OCI-LY7 (cell line): ENCODE results near the gene WDFY3. TPM values are rescaled to one million over a fixed set of nuclear protein-coding genes. Genes with fewer than 3 reads are reported as not detected.

ENCODE experiments used
- BruUV-seq: library from RNA; stranded (reverse); fragments of 400-500 nt; replicated peaks from 2 replicates; lab custom pipeline; 2021; lab: Mats Ljungman, UMichigan
- CTCF ChIA-PET: fragments of 300-600 bp; sonication (Branson Sonifier 250); formaldehyde crosslinking; loops from one replicate; lab custom pipeline; 2022; ENCODE audit warnings: antibody characterized with exemption; ENCODE audit not compliant: unreplicated experiment; lab: Charles Lee
- POLR2A ChIA-PET: fragments of 300-600 bp; sonication (Branson Sonifier 250); formaldehyde crosslinking; loops from one replicate; lab custom pipeline; 2022; ENCODE audit warnings: antibody characterized with exemption; lab: Charles Lee
- DNase-seq: peaks from one replicate; pipeline ENCODE4 v3.0.0-alpha.2; 2015; ENCODE audit warnings: low spot score
- H2AFZ ChIP-seq: fragments of 200-600 bp; sonication (generic), shearing (Covaris generic); 2 replicates; pipeline ENCODE4 v1.6.1; 2014; ENCODE audit warnings: mild to moderate bottlenecking, antibody characterized with exemption, low read length, moderate library complexity
- H3K27ac ChIP-seq: fragments of 200-600 bp; sonication (generic); 2 replicates; pipeline ENCODE4 v1.5.1; 2014; ENCODE audit warnings: mixed run types, low read depth, mild to moderate bottlenecking, moderate library complexity, low read length, inconsistent platforms; ENCODE audit not compliant: poor library complexity, severe bottlenecking
- H3K36me3 ChIP-seq: fragments of 200-600 bp; sonication (generic); 2 replicates; pipeline ENCODE4 v1.6.1; 2014; ENCODE audit warnings: mild to moderate bottlenecking, antibody characterized with exemption, low read length, moderate library complexity, mixed read lengths; ENCODE audit not compliant: insufficient read depth
- H3K4me1 ChIP-seq: fragments of 200-600 bp; sonication (generic); 2 replicates; pipeline ENCODE4 v1.5.1; 2014; ENCODE audit warnings: mild to moderate bottlenecking, low read length; ENCODE audit not compliant: insufficient read depth, poor library complexity, severe bottlenecking
- H3K4me2 ChIP-seq: fragments of 200-600 bp; sonication (generic); 2 replicates; pipeline ENCODE4 v1.6.1; 2014; ENCODE audit warnings: mild to moderate bottlenecking, low read length
- H3K4me3 ChIP-seq: fragments of 200-600 bp; sonication (generic); 2 replicates; pipeline ENCODE4 v1.5.1; 2014; ENCODE audit warnings: mild to moderate bottlenecking, low read depth, low read length; ENCODE audit not compliant: poor library complexity, severe bottlenecking
- H3K79me2 ChIP-seq: fragments of 200-600 bp; sonication (generic); 2 replicates; pipeline ENCODE4 v1.6.1; 2016; ENCODE audit warnings: low read depth, mild to moderate bottlenecking, low read length, moderate library complexity, mixed read lengths; ENCODE audit not compliant: insufficient read depth
- H3K9me2 ChIP-seq: fragments of 200-600 bp; sonication (generic); 2 replicates; pipeline ENCODE4 v1.6.1; 2016; ENCODE audit warnings: mild to moderate bottlenecking, low read length, mixed read lengths; ENCODE audit not compliant: insufficient read depth
- H3K9me3 ChIP-seq: fragments of 200-600 bp; sonication (generic); 2 replicates; pipeline ENCODE4 v1.6.1; 2014; ENCODE audit warnings: mild to moderate bottlenecking, mixed run types, low read length, mixed read lengths
- H4K20me1 ChIP-seq: fragments of 200-600 bp; sonication (generic); 2 replicates; pipeline ENCODE4 v1.6.1; 2014; ENCODE audit warnings: mild to moderate bottlenecking, antibody characterized with exemption, low read length, moderate library complexity, mixed read lengths; ENCODE audit not compliant: insufficient read depth
- CTCF ChIP-seq: fragments of 200-600 bp; sonication (generic); conservative IDR thresholded peaks from 2 replicates; pipeline ENCODE4 v1.5.1; 2014; ENCODE audit warnings: mild to moderate bottlenecking, antibody characterized with exemption, low read length, moderate library complexity, mixed read lengths
- EZH2phosphoT487 ChIP-seq: fragments of 200-600 bp; sonication (generic); IDR thresholded peaks from 2 replicates; pipeline ENCODE4 v1.6.1; 2018; ENCODE audit warnings: low read depth, borderline replicate concordance, mild to moderate bottlenecking, mixed run types, antibody characterized with exemption, low read length, moderate library complexity, mixed read lengths
- intact Hi-C: fragments of 100-400 bp; cut with micrococcal nuclease; formaldehyde crosslinking; loops from one replicate; pipeline ENCODE4 v1.10.0; 2022; ENCODE audit not compliant: unreplicated experiment
- total RNA-seq, 2 experiments: library from RNA; depleted of rRNA in 1 of 2; stranded (reverse); fragments of >200 nt in 1 of 2; shearing (Covaris generic) in 1 of 2; gene quantifications; 2 replicates each; pipeline ENCODE4 v1.2.3, GENCODE V29; 2014 to 2022

Gene WDFY3
- total RNA-seq, 2 experiments from 2014 or later = not detected

- Histone ChIP-seq H4K20me1 (no peaks in the 10 kb centered on the region), H3K27ac (no peak overlapping the region), H3K9me2 (no peaks in the 10 kb centered on the region), H2AFZ (no peak overlapping the region), H3K4me2 (no peak overlapping the region), H3K4me3 (no peak overlapping the region), H3K9me3 (no peaks in the 10 kb centered on the region), H3K79me2 (no peaks in the 10 kb centered on the region), H3K4me1 (no peaks in the 10 kb centered on the region), H3K36me3 (no peaks in the 10 kb centered on the region)
- DNase-seq = no peak
- TF ChIP-seq CTCF = no peak
- TF ChIP-seq EZH2phosphoT487 = no peak
- no TSS peak for BruUV-seq
- CTCF ChIA-PET = no interaction called here
- POLR2A ChIA-PET = no interaction called here
- intact Hi-C loops = loop anchor here (5.0 kb wide), 1 partner anchor 221 kb away; no protein-coding TSS in a partner anchor
These were observed 214.8 kb downstream of the WDFY3 start for GRCh38 chr4:84751707-84752106.

- CTCF ChIA-PET = no interaction called here
- Histone ChIP-seq H4K20me1 (no peaks in the 10 kb centered on the region), H3K79me2 (no peaks in the 10 kb centered on the region), H3K36me3 (no peaks in the 10 kb centered on the region), H3K9me3 (no peaks in the 10 kb centered on the region), H3K4me2 (no peak overlapping the region), H2AFZ (no peak overlapping the region), H3K9me2 (no peaks in the 10 kb centered on the region), H3K4me1 (no peaks in the 10 kb centered on the region), H3K4me3 (no peak overlapping the region), H3K27ac (no peak overlapping the region)
- BruUV-seq = no TSS peak
- intact Hi-C loops = loop anchor here (5.0 kb wide), 1 partner anchor 221 kb away; no protein-coding TSS in a partner anchor
- no peak for DNase-seq
- POLR2A ChIA-PET = no interaction called here
- no peak for TF ChIP-seq EZH2phosphoT487
- no peak for TF ChIP-seq CTCF
These were observed 215.6 kb downstream of the WDFY3 start for GRCh38 chr4:84750960-84751283.

- ChIA-PET CTCF (no interaction called here), POLR2A (no interaction called here)
- no TSS peak for BruUV-seq
- TF ChIP-seq EZH2phosphoT487 = no peak
- peak; percentile 88 for TF ChIP-seq CTCF
- no peak overlapping the region for H3K4me3 ChIP-seq
- no peaks in the 10 kb centered on the region for H3K36me3 ChIP-seq
- no peak overlapping the region for H3K27ac ChIP-seq
- no peaks in the 10 kb centered on the region for H3K9me2 ChIP-seq
- H4K20me1 ChIP-seq = no peaks in the 10 kb centered on the region
- intact Hi-C loops = loop anchor here (5.0 kb wide), 1 partner anchor 222 kb away; no protein-coding TSS in a partner anchor
- H3K4me2 ChIP-seq = no peak overlapping the region
- H3K9me3 ChIP-seq = no peaks in the 10 kb centered on the region
- no peaks in the 10 kb centered on the region for H3K4me1 ChIP-seq
- DNase-seq = peak; percentile 37
- no peak overlapping the region for H2AFZ ChIP-seq
- H3K79me2 ChIP-seq = no peaks in the 10 kb centered on the region
These were observed 216.1 kb downstream of the WDFY3 start for GRCh38 chr4:84750260-84750959.
